Spleen (tissue), 11 donors: ENCODE data around the gene SH3GLB1. TPM values are rescaled to one million over a fixed set of nuclear protein-coding genes. Genes with fewer than 3 reads are reported as not detected.

Experiments
- DNase-seq: peaks from one replicate; pipeline ENCODE4 v3.0.0-alpha.2; 2020
- H3K27ac ChIP-seq, 8 donors: fragments of 200-600 bp; sonication (generic) in 7 of 8; 1 replicate in 4 of 8; 2 replicates in 4 of 8; pipeline versions ENCODE4 v1.5.0 to v1.8.0; 2016 to 2021; ENCODE audit warnings: inconsistent platforms in 4 of 8, mild to moderate bottlenecking in 4 of 8, moderate library complexity in 1 of 8
- H3K27me3 ChIP-seq, 7 donors: fragments of 200-600 bp; sonication (generic) in 6 of 7; replicated peaks in 1 of 7; 1 replicate in 4 of 7; 2 replicates in 3 of 7; pipeline versions ENCODE4 v1.5.0 to v1.8.0; 2016 to 2021; ENCODE audit warnings: inconsistent platforms in 3 of 7, mild to moderate bottlenecking in 1 of 7
- H3K36me3 ChIP-seq, 6 donors: fragments of 200-600 bp; sonication (generic) in 5 of 6; 1 replicate in 4 of 6; 2 replicates in 2 of 6; pipeline versions ENCODE4 v1.5.0 to v1.8.0; 2016 to 2021; ENCODE audit warnings: inconsistent platforms in 2 of 6
- H3K4me1 ChIP-seq, 6 donors: fragments of 200-600 bp; sonication (generic) in 5 of 6; 1 replicate in 3 of 6; 2 replicates in 3 of 6; pipeline versions ENCODE4 v1.5.0 to v1.8.0; 2016 to 2021; ENCODE audit warnings: inconsistent platforms in 3 of 6
- H3K4me3 ChIP-seq, 8 donors: fragments of 200-600 bp; sonication (generic) in 7 of 8; 1 replicate in 4 of 8; 2 replicates in 4 of 8; pipeline versions ENCODE4 v1.5.0 to v1.8.0; 2016 to 2021; ENCODE audit warnings: inconsistent platforms in 4 of 8, mild to moderate bottlenecking in 4 of 8, moderate library complexity in 2 of 8
- H3K9me3 ChIP-seq, 8 donors: fragments of 200-600 bp; sonication (generic) in 7 of 8; 1 replicate in 4 of 8; 2 replicates in 4 of 8; pipeline versions ENCODE4 v1.5.0 to v1.8.0; 2016 to 2021; ENCODE audit warnings: inconsistent platforms in 4 of 8
- POLR2A ChIP-seq, 3 donors: fragments of 450-650 bp; IDR thresholded peaks; one replicate each; pipeline ENCODE4 v1.5.1; 2017; ENCODE audit warnings: antibody characterized with exemption in 3 of 3, mild to moderate bottlenecking in 1 of 3
- POLR2AphosphoS5 ChIP-seq, 3 donors: sonication (generic); formaldehyde crosslinking; IDR thresholded peaks; one replicate each; pipeline ENCODE4 v1.5.1; 2017; ENCODE audit warnings: antibody characterized with exemption in 3 of 3
- WGBS, 5 donors: extraction: QIAGEN DNeasy Blood & Tissue Kit in 3 of 5; methylation state at CpG; one replicate each; pipeline versions ENCODE4 v1.1.5 to v1.1.7; 2013 to 2018; 5-methylcytosine and 5-hydroxymethylcytosine counted together
- intact Hi-C: fragments of 100-400 bp; cut with DNase I; formaldehyde crosslinking; loops from one replicate; pipeline ENCODE4 v1.15.0; 2023; ENCODE audit warnings: low total_unique reads
- polyA plus RNA-seq, 3 donors: library from polyadenylated mRNA; stranded (reverse); fragments of 200-250 nt; gene quantifications; one replicate each; pipeline ENCODE4 v1.2.1, GENCODE V29; 2013
- total RNA-seq, 7 donors: library from RNA; depleted of rRNA in 3 of 7; stranded (reverse); fragments of >200 nt in 3 of 7; fragmentation: NEBNext Ultra II Directional in 4 of 7; extraction: Animal tissue kit (Norgen Biotek cat#: 25700) in 4 of 7; gene quantifications; one replicate each; pipeline versions ENCODE4 v1.1.0 to v1.2.1, GENCODE V29; 2016 to 2021
- TF ChIP-seq, protein P1 (sequence below), 11 experiments: fragments of 200-600 bp in 7 of 11; fragments of 450-650 bp in 4 of 11; sonication (generic) in 4 of 11; IDR thresholded peaks in 8 of 11; conservative IDR thresholded peaks in 3 of 11; 1 replicate in 7 of 11; 2 replicates in 4 of 11; pipeline versions ENCODE4 v1.4.0 to v1.8.0; 2016 to 2021; ENCODE audit warnings: antibody characterized with exemption in 11 of 11, inconsistent platforms in 4 of 11, mild to moderate bottlenecking in 1 of 11
- donor health status: healthy with polysubstance abuse.
- donor health status: DM: no; HTN: no; CAD: no; lungs with moderate emphysema.
- donor health status: DM: no; HTN: no; CAD: no.
- donor health status: Bipolar disorder and iron deficiency.
- donor health status: healthy.
- donor health status: DM: no; HTN: no; CAD: no.
- donor health status: DM: yes; HTN: yes; CAD: no.

Gene SH3GLB1
- total and polyA plus RNA-seq, 10 donors: 20.2 to 122 (median 86.2) TPM

DNA sequence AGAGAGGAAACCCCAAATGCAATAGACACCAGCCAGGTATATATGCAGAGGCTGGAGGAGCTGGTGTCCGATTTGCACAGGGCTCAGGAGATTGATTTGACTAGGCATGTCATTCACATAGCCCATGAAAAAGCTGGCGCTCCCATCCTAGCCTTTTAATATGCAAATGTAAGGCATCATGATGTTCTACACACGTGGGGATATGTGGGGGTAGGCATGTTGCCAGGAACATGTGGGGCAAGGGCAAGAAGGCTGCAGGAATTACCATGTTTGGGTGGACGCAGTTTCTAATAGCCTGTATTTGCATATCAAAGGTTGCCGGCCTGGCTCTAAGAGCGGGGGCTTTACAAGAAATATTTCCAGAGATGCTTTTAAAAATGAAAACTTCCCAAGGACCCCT lies 11.7 kb upstream of the SH3GLB1 start:
- Histone ChIP-seq H3K4me3 (no peak overlapping the region), H3K4me1 (no peaks in the 10 kb centered on the region), H3K36me3 (no peaks in the 10 kb centered on the region), H3K27me3 (no peaks in the 10 kb centered on the region), H3K27ac (no peak overlapping the region), H3K9me3 (no peaks in the 10 kb centered on the region)
- intact Hi-C loops: loop anchor here (10.0 kb wide), 1 partner anchor 318 kb away; no protein-coding TSS in a partner anchor
- TF ChIP-seq, protein P1, sequence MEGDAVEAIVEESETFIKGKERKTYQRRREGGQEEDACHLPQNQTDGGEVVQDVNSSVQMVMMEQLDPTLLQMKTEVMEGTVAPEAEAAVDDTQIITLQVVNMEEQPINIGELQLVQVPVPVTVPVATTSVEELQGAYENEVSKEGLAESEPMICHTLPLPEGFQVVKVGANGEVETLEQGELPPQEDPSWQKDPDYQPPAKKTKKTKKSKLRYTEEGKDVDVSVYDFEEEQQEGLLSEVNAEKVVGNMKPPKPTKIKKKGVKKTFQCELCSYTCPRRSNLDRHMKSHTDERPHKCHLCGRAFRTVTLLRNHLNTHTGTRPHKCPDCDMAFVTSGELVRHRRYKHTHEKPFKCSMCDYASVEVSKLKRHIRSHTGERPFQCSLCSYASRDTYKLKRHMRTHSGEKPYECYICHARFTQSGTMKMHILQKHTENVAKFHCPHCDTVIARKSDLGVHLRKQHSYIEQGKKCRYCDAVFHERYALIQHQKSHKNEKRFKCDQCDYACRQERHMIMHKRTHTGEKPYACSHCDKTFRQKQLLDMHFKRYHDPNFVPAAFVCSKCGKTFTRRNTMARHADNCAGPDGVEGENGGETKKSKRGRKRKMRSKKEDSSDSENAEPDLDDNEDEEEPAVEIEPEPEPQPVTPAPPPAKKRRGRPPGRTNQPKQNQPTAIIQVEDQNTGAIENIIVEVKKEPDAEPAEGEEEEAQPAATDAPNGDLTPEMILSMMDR (IDR thresholded peaks at IDR 0.05 in 8 of 11, conservative IDR thresholded peaks at IDR 0.05 in 3 of 11): no peak
- TF ChIP-seq POLR2A (IDR thresholded peaks at IDR 0.05) (no peak), POLR2AphosphoS5 (IDR thresholded peaks at IDR 0.05) (no peak)
- DNase-seq: peak; percentile 33
- WGBS, 5 donors: 69 to 89% (median 77%) methylated on average over 6 of the region's 6 CpGs

DNA sequence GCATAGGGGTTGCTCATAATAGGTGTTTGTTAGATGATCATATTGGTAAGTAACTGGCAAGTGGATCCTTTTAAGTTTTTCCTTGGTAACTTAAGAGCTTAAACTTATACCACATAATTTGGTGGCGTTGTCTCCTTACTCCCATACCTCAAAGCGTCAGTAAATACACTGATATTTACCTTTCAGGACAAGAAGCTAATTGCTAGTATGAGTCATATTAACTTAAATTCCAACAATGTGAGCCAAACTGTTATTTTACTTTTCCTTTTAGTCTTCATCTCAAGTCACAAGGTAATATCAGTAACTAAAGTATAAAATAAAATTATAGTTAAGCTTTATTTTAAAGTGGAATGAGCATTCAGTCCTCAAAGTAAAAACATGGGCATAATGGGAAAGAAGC lies 9.0 kb upstream of the SH3GLB1 start:
- H3K27me3 ChIP-seq: no peaks in the 10 kb centered on the region
- intact Hi-C loops: loop anchor here (10.0 kb wide), 1 partner anchor 321 kb away; no protein-coding TSS in a partner anchor
- H3K27ac ChIP-seq: no peak overlapping the region
- no peaks in the 10 kb centered on the region for H3K36me3 ChIP-seq
- DNase-seq: no peak
- 94 to 98% (median 95%) methylated on average over 2 of the region's 2 CpGs for WGBS, 5 donors
- TF ChIP-seq POLR2AphosphoS5 (IDR thresholded peaks at IDR 0.05) (no peak), POLR2A (IDR thresholded peaks at IDR 0.05) (no peak)
- TF ChIP-seq, protein P1 (IDR thresholded peaks at IDR 0.05 in 8 of 11, conservative IDR thresholded peaks at IDR 0.05 in 3 of 11): no peak
- H3K4me3 ChIP-seq: no peak overlapping the region
- no peaks in the 10 kb centered on the region for H3K9me3 ChIP-seq
- no peaks in the 10 kb centered on the region for H3K4me1 ChIP-seq

DNA sequence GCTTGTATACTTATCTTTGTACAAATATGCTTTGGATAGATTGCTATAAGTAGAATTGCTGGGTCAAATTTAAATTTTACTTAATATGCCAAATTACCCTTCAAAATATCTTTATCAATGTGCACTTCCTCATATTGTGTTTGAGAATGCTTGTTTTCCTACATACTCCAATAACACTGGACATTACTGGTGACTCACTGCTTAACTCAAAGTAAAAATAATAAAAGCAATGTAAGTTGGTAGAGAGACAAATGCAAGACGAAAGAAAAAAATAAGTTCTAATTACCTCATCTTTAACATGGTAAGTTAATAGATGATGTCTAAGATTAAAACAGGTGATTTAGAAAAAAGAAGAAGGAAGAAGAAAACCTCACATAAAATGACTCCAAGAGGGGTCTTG lies 7.9 kb upstream of the SH3GLB1 start:
- 75 to 87% (median 79%) methylated on average over 1 of the region's 1 CpG for WGBS, 5 donors
- H3K9me3 ChIP-seq: no peaks in the 10 kb centered on the region
- no peak overlapping the region for H3K4me3 ChIP-seq
- no peaks in the 10 kb centered on the region for H3K4me1 ChIP-seq
- DNase-seq: no peak
- H3K27me3 ChIP-seq: no peaks in the 10 kb centered on the region
- H3K27ac ChIP-seq: no peak overlapping the region
- H3K36me3 ChIP-seq: no peaks in the 10 kb centered on the region
- intact Hi-C loops: loop anchor here (10.0 kb wide), 1 partner anchor 322 kb away; no protein-coding TSS in a partner anchor
- TF ChIP-seq POLR2A (IDR thresholded peaks at IDR 0.05) (no peak), POLR2AphosphoS5 (IDR thresholded peaks at IDR 0.05) (no peak)
- TF ChIP-seq, protein P1 (IDR thresholded peaks at IDR 0.05 in 8 of 11, conservative IDR thresholded peaks at IDR 0.05 in 3 of 11): no peak

DNA sequence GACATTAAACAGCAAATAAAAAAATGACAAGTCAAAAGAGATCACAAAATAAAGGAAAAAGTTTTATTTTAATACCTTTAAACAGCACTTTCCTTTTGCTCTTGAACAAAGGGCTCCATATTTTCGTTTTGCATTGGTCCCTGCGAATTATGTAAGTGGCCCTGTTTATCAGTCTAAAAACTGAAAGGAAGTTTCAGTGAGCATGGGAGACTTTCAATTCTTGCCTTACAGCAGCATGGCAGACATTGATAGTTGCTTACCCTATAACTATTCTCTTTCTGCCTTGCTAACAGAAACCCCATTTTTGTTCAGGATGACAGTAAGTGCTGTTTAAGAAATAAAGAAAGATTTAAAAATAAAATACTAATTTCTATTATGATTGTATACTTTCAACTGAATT lies 5.2 kb upstream of the SH3GLB1 start:
- H3K27me3 ChIP-seq: no peaks in the 10 kb centered on the region
- no peak for DNase-seq
- peaks cover 0 to 16% (median 11%) of the 10 kb centered on the region in 6 donors for H3K4me1 ChIP-seq
- no peaks in the 10 kb centered on the region for H3K36me3 ChIP-seq
- intact Hi-C loops: loop anchor here (10.0 kb wide), 1 partner anchor 324 kb away; no protein-coding TSS in a partner anchor
- no peak overlapping the region for H3K27ac ChIP-seq
- WGBS, 5 donors: 25 to 47% (median 33%) methylated on average over 2 of the region's 2 CpGs
- TF ChIP-seq POLR2AphosphoS5 (IDR thresholded peaks at IDR 0.05): no peak
- TF ChIP-seq POLR2A (IDR thresholded peaks at IDR 0.05): no peak
- TF ChIP-seq, protein P1 (IDR thresholded peaks at IDR 0.05 in 8 of 11, conservative IDR thresholded peaks at IDR 0.05 in 3 of 11): no peak
- no peaks in the 10 kb centered on the region for H3K9me3 ChIP-seq
- H3K4me3 ChIP-seq: no peak overlapping the region
